CD4-positive, alpha-beta T cell treated with Interleukin-15 for 4 hours (primary cell): Measurements from ENCODE around the gene C2CD2L.
"Not testable (repeated sequence)": the region's sequence is repeated elsewhere in the genome, so short reads cannot be mapped to it uniquely, and the experiment has no call there.

Experiments used
- DNase-seq: peaks from one replicate; pipeline ENCODE4 v3.0.0-alpha.2; 2020; ENCODE audit warnings: low spot score

The C2CD2L gene

GRCh38 chr11:119093942-119094815 is 13.0 kb upstream of the C2CD2L start:
- peak; percentile 36 for DNase-seq

GRCh38 chr11:119094816-119095065 is 12.4 kb upstream of the C2CD2L start:
- DNase-seq, result peak; percentile 59

- DNase-seq, result peak; percentile 100
These were observed 11.9 kb upstream of the C2CD2L start for GRCh38 chr11:119095066-119095880.

GRCh38 chr11:119099711-119100110 is 7.4 kb upstream of the C2CD2L start:
- no peak for DNase-seq

- DNase-seq, result no peak
These were observed 6.7 kb upstream of the C2CD2L start for GRCh38 chr11:119100246-119100970.

- no peak for DNase-seq
These were observed 6.0 kb upstream of the C2CD2L start for GRCh38 chr11:119100994-119101758.

GRCh38 chr11:119101759-119102423 is 5.3 kb upstream of the C2CD2L start, which contains the start of gene DPAGT1:
TSS of gene DPAGT1 (minus strand) at chr11:119101853. CDS start at chr11:119101655, 198 bp downstream.
- DNase-seq, result peak; percentile 87

- DNase-seq, result not testable (repeated sequence)
These were observed 3.9 kb upstream of the C2CD2L start for GRCh38 chr11:119103161-119103664.

GRCh38 chr11:119103793-119104192 is 3.4 kb upstream of the C2CD2L start:
- DNase-seq, result no peak

- DNase-seq, result no peak
These were observed 498 bp downstream of the C2CD2L start for GRCh38 chr11:119107538-119108145.

GRCh38 chr11:119108146-119108856 is 1.2 kb downstream of the C2CD2L start:
- no peak for DNase-seq

- DNase-seq, result no peak
These were observed 1.7 kb downstream of the C2CD2L start for GRCh38 chr11:119108857-119109221.

- no peak for DNase-seq
These were observed 2.7 kb downstream of the C2CD2L start for GRCh38 chr11:119109843-119110242.

- DNase-seq, result no peak
These were observed 3.3 kb downstream of the C2CD2L start for GRCh38 chr11:119110439-119110838.

GRCh38 chr11:119111361-119111925 is 4.3 kb downstream of the C2CD2L start:
- DNase-seq, result no peak

GRCh38 chr11:119112314-119113020 is 5.3 kb downstream of the C2CD2L start:
- DNase-seq, result no peak

- DNase-seq, result no peak
These were observed 6.6 kb downstream of the C2CD2L start for GRCh38 chr11:119113716-119114115.

GRCh38 chr11:119114351-119114750 is 7.2 kb downstream of the C2CD2L start:
- DNase-seq, result no peak
